Mammary epithelial cell (primary cell): ENCODE results near the gene RNF125.

Experiments used
- CTCF ChIP-seq, 2 donors: IDR thresholded peaks in 1 of 2; conservative IDR thresholded peaks in 1 of 2; 2 replicates each; pipeline ENCODE4 v1.5.1; 2011 to 2012; ENCODE audit warnings: inconsistent platforms in 2 of 2, low read length in 2 of 2, mild to moderate bottlenecking in 2 of 2, control low read depth in 1 of 2, low read depth in 1 of 2; ENCODE audit not compliant: insufficient read depth in 1 of 2; ENCODE audit errors: extremely low read depth in 1 of 2
- EZH2 ChIP-seq: IDR thresholded peaks from 2 replicates; pipeline ENCODE4 v1.6.1; 2012; ENCODE audit warnings: low read length, inconsistent platforms, borderline replicate concordance

DNA sequence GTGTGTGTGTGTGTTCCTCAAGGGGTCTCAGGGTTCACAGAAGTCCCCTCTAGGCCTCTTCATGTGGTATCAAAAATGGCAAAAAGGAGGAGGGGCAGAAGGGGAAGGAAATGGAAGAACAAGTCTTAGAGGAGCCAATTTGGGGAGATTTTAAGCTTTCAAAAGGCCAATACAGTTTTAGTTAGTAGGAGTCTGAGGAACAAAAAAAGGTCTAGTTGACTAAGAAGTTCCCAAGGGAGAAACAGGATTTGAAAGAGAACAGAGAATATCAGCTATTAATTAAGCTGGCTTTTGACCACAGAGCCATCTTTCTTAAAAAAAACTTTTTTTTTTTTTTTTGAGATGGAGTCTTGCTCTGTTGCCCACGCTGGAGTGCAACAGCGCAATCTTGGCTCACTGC, 7.1 kb downstream of the RNF125 start:
- TF ChIP-seq CTCF (conservative IDR thresholded peaks at IDR 0.05 in 1 of 2, IDR thresholded peaks at IDR 0.05 in 1 of 2; ENCODE audit: extremely low read depth in 1 of 2, insufficient read depth in 1 of 2, low read depth in 1 of 2, low read length in 2 of 2) (no peak), EZH2 (no peak)
